Heart left ventricle (tissue), 13 donors: ENCODE results near the gene HENMT1.
"Not testable (repeated sequence)": the region's sequence is repeated elsewhere in the genome, so short reads cannot be mapped to it uniquely, and the experiment has no call there.

Source experiments
- CTCF ChIP-seq, 12 donors: fragments of 200-600 bp; sonication (generic) in 4 of 12; IDR thresholded peaks; one replicate each; pipeline versions ENCODE4 v1.5.0 to v1.8.0; 2018 to 2022; ENCODE audit warnings: antibody characterized with exemption in 12 of 12, mild to moderate bottlenecking in 5 of 12
- POLR2A ChIP-seq, 2 donors: fragments of 450-650 bp; IDR thresholded peaks; one replicate each; pipeline ENCODE4 v1.6.1; 2017; ENCODE audit warnings: antibody characterized with exemption in 2 of 2, mild to moderate bottlenecking in 2 of 2, moderate library complexity in 2 of 2
- donor health status: ischemic (EF 13 %, LVEDD 7.1; RV severe dilation, severe dysfunction).
- donor health status: DM: no; HTN: yes; CAD: no.
- donor health status: DM: no; HTN: no; CAD: no.
- donor health status: ischemic (EF 25% LVEDD 6.9; RV normal size, moderate dysfunction).
- donor health status: ischemic (EF 25% LVEDD 5.7; RV mildly dilated, moderate dysfunction).
- donor health status: ischemic (EF 35%, LVEDD 5.7; RV mildly dilated, moderate dysfunction).
- donor health status: nonischemic (EF 11% LVEDD 7.7; RV severe dilation, severe dysfunction).
- donor health status: DM: yes; HTN: yes; CAD: no.
- donor health status: PGD.
- donor health status: ischemic (EF 29% LVEDD 5.4; RV normal size, mild dysfunction).
- donor health status: nonischemic (EF 23%, LVEDD 6.1; RV moderate dilation, normal function).

GRCh38 chr1:108702109-108702508, 41.2 kb upstream of the HENMT1 start:
- TF ChIP-seq CTCF, POLR2A (IDR thresholded peaks at IDR 0.05): not testable (repeated sequence)
